ENCODE data around the gene TM2D3. TPM values are rescaled to one million over a fixed set of nuclear protein-coding genes. Genes with fewer than 3 reads are reported as not detected.

TM2D3 gene
- total and polyA plus RNA-seq, 10 donors: 33.6 to 97.4 (median 52.5) TPM

- Histone ChIP-seq H3K9me3 (no peaks in the 10 kb centered on the region), H3K27me3 (replicated peaks in 1 of 7) (no peaks in the 10 kb centered on the region), H3K36me3 (peaks cover 0 to 95% (median 26%) of the 10 kb centered on the region in 6 donors), H3K27ac (no peak overlapping the region), H3K4me3 (no peak overlapping the region), H3K4me1 (no peaks in the 10 kb centered on the region)
- TF ChIP-seq POLR2AphosphoS5 (IDR thresholded peaks at IDR 0.05): no peak
- TF ChIP-seq POLR2A (IDR thresholded peaks at IDR 0.05): no peak
- TF ChIP-seq CTCF (IDR thresholded peaks at IDR 0.05 in 8 of 11, conservative IDR thresholded peaks at IDR 0.05 in 3 of 11): no peak
- DNase-seq: no peak
- intact Hi-C loops (cut with DNase I; ENCODE audit: low total_unique reads): no loop called here
- WGBS, 5 donors: 92 to 96% (median 95%) methylated on average over 2 of the region's 2 CpGs
Measured at GRCh38 chr15:101686718-101687117, 34.5 kb upstream of the TM2D3 start.

GRCh38 chr15:101684877-101685276 lies 32.7 kb upstream of the TM2D3 start:
- Histone ChIP-seq H3K27me3 (replicated peaks in 1 of 7) (no peaks in the 10 kb centered on the region), H3K36me3 (peaks cover 0 to 95% (median 29%) of the 10 kb centered on the region in 6 donors), H3K9me3 (no peaks in the 10 kb centered on the region), H3K4me1 (no peaks in the 10 kb centered on the region), H3K27ac (no peak overlapping the region), H3K4me3 (no peak overlapping the region)
- WGBS, 5 donors: 94 to 96% (median 95%) methylated on average over 3 of the region's 3 CpGs
- no peak for TF ChIP-seq POLR2A (IDR thresholded peaks at IDR 0.05)
- TF ChIP-seq POLR2AphosphoS5 (IDR thresholded peaks at IDR 0.05): no peak
- TF ChIP-seq CTCF (IDR thresholded peaks at IDR 0.05 in 8 of 11, conservative IDR thresholded peaks at IDR 0.05 in 3 of 11): no peak
- intact Hi-C loops (cut with DNase I; ENCODE audit: low total_unique reads): no loop called here
- DNase-seq: no peak

- no peak for DNase-seq
- no peak overlapping the region for H3K4me3 ChIP-seq
- no peaks in the 10 kb centered on the region for H3K9me3 ChIP-seq
- 70 to 91% (median 86%) methylated on average over 1 of the region's 1 CpG for WGBS, 5 donors
- TF ChIP-seq POLR2A (IDR thresholded peaks at IDR 0.05) (no peak), CTCF (IDR thresholded peaks at IDR 0.05 in 8 of 11, conservative IDR thresholded peaks at IDR 0.05 in 3 of 11) (no peak), POLR2AphosphoS5 (IDR thresholded peaks at IDR 0.05) (no peak)
- peaks cover 0 to 95% (median 29%) of the 10 kb centered on the region in 6 donors for H3K36me3 ChIP-seq
- intact Hi-C loops (cut with DNase I; ENCODE audit: low total_unique reads): no loop called here
- H3K27ac ChIP-seq: no peak overlapping the region
- no peaks in the 10 kb centered on the region for H3K4me1 ChIP-seq
- H3K27me3 ChIP-seq (replicated peaks in 1 of 7): no peaks in the 10 kb centered on the region
Measured at GRCh38 chr15:101684384-101684783, 32.2 kb upstream of the TM2D3 start.

- H3K27me3 ChIP-seq (replicated peaks in 1 of 7): no peaks in the 10 kb centered on the region
- no peaks in the 10 kb centered on the region for H3K4me1 ChIP-seq
Measured at GRCh38 chr15:101679806-101680205, 27.6 kb upstream of the TM2D3 start.

More at GRCh38 chr15:101679806-101680205, 27.6 kb upstream of the TM2D3 start:
- DNase-seq: no peak
- WGBS, 5 donors: 78 to 98% (median 89%) methylated on average over 2 of the region's 2 CpGs
- Histone ChIP-seq H3K27ac (no peak overlapping the region), H3K9me3 (no peaks in the 10 kb centered on the region), H3K4me3 (no peak overlapping the region), H3K36me3 (peaks cover 0 to 74% (median 29%) of the 10 kb centered on the region in 6 donors)
- intact Hi-C loops (cut with DNase I; ENCODE audit: low total_unique reads): no loop called here
- no peak for TF ChIP-seq POLR2AphosphoS5 (IDR thresholded peaks at IDR 0.05)
- no peak for TF ChIP-seq POLR2A (IDR thresholded peaks at IDR 0.05)
- no peak for TF ChIP-seq CTCF (IDR thresholded peaks at IDR 0.05 in 8 of 11, conservative IDR thresholded peaks at IDR 0.05 in 3 of 11)

Measured in spleen (tissue), 11 donors.